NCI-H1092 treated with DMSO at 0.1 percent for 48 hours (cell line): ENCODE measurements around the gene CIRBP.

Experiments
- DNase-seq: peaks from one replicate; lab custom pipeline; 2025; lab: John Stamatoyannopoulos, UW

Gene CIRBP

GRCh38 chr19:1256646-1257474 lies 12.3 kb upstream of the CIRBP start:
- no peak for DNase-seq

- DNase-seq = no peak
Measured at GRCh38 chr19:1257475-1258162, 11.5 kb upstream of the CIRBP start.

DNA sequence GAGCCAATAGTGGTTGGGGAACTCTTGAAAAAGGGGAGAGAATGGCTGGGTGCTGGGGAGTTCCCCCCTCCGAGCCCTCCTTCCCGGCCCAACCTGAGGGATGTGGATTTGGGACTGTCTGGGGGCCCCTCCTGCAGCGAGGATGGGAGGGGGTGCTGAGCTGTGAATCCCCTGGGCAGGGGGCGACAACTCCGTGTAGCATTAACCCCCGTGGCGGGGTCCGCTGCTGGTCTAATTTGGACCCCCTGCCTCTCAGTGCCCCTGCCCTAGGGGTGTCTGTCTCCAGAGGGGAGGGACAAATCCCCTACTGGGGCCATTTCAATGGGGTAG lies 11.0 kb upstream of the CIRBP start:
- DNase-seq = no peak

GRCh38 chr19:1258707-1259205 lies 10.4 kb upstream of the CIRBP start:
- DNase-seq = no peak

DNA sequence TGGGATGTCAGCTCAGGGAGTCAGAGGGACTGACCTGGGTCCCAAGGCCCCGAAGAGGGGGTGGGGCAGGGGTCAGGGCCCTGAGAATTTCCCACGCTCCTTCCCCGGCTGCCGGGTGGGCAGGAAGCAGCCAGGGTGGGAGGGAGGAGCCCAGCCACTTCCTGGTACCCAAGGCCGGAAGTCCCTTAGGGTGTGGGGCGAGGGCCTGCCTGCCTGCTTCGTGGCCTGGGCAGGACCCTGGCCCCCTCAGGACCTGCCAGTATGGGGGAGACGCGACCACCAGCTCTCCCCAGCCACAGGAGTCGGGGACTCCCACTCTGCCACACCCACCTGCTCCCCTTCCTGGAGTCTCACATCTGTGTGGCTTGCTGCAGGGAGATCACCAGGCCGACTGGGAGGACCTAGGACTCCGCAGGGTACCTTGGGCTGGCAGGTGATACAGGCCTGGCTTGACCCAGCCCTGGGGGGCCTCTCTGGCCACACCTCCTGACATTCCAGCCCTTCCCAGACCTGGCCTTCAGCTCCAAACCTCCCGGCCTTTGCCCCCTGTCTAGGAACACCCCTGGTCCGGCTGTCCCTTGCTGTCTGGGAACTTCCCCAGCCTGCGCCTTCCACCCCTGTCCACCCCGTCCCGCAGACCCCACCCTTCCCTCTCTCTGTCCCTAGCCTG lies 9.8 kb upstream of the CIRBP start:
- no peak for DNase-seq

GRCh38 chr19:1259876-1260748 lies 9.0 kb upstream of the CIRBP start:
- no peak for DNase-seq

- peak; percentile 93 for DNase-seq
Measured at GRCh38 chr19:1260749-1261537, 8.2 kb upstream of the CIRBP start.

DNA sequence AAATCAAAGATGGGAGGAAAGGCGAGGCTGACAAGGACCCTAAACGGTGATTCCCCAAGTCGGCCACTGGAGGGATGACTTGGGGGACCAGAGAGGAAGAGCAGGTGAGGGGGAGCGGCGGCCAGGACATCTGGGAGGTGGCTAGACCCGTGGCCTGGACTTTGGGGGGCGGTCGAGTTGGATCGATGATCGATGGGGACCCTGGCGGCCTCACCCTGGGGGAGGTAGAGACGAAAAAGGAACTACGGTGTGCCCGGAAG lies 7.7 kb upstream of the CIRBP start:
- no peak for DNase-seq

DNA sequence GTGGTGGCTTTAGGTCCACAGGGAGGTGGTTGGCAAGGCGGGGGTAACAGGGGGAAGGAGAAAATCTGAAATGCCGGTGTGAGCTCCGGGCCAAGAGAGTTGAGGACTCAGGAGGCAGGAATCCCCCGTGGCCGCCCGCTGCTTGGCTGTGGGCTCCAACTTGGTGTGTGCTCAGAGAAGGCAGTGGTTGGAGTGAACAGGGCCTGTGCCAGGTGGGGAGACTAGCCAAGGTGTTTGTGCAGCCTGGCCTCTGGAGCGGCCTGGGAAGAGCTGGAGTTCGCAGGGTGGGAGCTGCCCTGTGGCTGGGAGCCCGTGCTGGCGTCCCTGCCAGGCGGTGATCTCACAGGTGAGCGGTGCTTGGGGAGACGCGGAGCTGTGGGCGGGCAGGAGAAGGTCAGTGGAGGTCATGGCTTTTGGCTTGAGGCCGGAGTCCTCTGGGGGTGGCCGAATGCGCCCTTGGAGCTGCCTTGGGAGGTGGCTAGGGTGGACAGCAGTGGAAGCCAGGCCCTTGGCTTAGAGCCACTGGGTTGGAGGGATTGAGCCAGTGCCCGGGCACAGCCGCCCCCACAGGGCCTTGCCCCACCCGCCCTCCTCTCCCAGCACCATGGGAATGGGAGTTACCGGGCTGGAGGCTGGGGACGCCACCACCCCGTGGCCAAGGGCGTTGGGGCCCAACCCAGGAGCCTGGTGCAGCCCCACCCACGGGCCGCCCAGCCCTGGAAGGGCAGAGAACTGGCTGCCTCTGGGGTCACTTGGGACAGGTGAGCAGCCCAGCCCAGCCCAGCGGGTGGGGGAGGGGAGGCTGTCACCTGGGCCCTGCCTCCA lies 7.1 kb upstream of the CIRBP start:
- peak; percentile 57 for DNase-seq

DNA sequence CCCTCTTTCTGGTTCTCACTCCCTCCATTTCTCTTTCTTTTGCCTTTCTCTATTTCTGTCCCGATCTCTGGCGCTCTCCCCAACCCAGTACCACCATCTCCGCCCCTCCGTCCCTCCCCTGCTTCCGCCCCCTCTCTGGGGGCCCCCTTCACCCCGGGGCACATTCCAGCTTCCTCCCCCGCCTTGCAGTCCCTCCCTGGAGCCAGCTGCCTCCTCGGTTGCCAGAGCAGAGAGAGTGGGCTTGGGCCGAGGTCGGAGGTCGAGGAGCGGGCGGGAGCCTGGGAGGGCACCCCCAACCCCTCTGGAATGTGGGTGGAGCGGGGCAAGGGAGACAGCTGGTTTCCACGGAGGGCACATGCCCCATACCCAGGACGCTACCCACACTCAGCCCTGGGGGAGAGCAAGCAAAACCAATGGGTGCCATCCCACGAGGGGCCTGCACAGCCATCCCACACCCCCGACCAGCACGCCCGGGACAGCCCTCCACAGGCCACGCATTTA lies 6.5 kb upstream of the CIRBP start:
- DNase-seq = no peak

- DNase-seq = no peak
Measured at GRCh38 chr19:1263188-1263587, 5.9 kb upstream of the CIRBP start.

DNA sequence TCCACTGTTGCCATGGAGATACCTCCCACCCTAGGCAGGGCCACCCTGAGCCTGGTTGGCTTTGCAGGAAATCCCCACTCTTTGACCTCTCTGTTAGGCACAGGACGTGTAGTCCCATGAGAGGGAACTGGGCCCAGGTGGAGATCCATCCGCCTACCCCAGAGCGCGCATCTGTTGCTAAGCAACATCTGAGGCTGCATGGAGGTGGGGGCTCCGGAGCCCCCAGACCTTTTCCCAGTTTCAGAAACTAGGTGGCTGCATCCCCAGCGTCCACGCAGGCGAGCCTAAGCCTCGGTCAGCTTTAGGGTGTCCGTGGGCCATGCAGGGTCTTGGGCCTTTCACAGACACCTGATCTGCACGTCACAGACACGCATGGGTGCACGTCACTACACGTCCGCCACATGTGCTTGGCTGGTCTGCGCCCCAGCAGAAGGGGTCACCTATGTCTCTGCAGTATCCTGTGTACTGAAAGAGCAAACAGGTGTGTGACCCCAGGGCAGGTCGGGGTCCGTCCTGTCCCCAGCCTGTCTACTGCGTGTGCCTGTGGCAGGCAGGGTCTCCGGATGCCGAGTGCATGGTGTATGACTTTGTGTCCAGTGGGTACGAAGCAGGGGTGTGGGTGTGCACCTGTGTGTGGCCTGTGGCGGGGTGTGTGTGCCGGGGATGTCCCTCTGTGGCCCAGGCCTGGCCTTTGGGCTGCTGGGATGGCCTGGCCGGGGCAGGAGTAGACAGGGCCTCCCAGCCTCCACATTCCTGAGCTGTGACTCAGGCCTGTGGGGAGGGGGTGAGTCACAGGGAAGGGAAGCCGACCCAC lies 4.1 kb upstream of the CIRBP start:
- no peak for DNase-seq

DNA sequence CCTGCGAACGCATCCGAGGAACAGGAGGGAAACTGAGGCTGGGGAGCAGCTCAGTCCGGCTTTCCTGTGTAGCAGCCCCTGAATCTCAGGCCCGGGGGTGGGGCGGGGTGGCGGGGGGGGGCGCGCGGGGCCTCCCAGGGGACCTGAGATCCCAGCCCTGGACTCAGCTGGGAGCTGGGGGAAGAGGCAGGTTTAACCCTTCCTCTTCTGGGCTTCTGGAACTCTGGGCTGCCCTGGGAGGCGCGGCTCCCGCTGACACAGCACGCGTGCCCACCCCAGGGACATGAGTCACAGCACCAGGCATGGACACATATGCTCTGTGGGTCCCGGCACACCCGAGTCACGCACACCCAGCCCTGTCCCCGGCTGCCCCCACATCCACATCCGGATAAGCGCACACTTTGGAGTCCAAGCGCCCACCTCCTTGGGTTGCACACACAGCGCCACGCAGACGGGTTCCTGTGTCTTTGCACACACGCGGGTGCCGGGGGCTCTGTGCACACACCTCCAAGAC lies 3.5 kb upstream of the CIRBP start:
- no peak for DNase-seq

GRCh38 chr19:1266129-1266915 lies 2.8 kb upstream of the CIRBP start:
- DNase-seq = peak; percentile 71

DNA sequence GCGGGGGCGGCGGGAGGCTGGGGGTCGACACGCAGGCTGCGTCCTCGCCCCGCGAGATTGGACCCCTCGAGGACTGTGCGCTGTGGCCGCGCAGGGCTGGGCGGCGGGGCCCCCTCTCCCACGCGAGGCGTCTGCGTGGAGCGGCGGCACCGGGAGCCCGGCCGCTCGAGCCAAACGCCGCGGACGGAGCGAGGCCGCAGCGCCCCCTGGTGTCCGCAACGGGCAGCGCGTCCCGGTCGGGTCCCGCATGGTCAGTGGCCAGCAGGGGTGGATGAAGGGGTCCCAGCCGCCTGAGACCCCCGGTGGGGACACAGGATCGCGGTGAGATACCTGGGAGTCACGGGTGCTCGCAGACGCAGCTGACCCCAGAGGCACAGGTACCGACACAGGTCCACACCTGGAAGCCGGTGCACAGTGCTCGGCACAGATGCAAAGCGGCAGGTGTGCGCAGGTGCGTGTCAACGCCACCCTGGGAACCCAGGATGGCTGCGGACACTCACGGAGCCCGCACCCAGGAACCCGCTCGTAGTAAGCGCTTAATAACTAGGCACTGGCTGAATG lies 2.1 kb upstream of the CIRBP start:
- DNase-seq = peak; percentile 48

DNA sequence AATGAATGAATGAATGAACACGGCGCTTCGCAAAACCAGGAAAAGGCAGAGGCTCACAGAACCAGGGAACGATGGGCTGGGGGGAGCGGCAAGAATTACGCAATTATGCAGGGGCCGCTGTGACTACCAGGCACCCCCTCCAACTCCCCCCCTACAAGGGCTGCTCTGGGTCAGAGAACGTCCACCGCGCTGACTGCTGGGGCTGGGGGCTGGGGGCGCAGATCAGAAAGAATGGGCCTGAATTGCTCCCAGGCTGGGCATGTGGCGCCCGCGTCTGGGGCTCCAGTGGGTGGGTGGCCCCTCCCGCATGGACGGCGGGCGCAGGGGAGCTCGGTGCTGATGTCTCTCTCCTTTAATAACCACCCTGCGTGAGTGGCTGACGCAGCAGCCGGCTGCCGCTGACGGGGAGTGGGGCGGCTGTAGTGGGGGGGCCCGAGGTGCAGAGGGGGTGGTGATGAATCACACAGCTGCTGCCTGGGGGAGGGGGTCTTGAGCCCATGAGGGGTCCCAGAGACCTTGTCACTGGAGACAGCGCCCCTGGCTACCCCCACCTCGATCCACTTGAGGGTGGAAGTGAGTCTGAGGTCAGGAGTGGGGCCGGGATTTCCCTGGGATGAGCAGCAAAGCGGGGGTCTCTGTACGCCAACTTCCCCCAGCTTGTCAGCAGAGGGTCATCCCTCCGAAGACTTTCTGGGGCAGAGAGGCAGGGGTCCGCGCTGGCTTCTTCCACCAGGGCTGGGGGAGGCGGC lies 1.5 kb upstream of the CIRBP start:
- DNase-seq = no peak
